CD4-positive, alpha-beta T cell treated with Interleukin-12 subunit alpha and Interleukin-12 subunit beta, for 1 hour (primary cell): ENCODE data around the gene GKN2.

Experiments
- DNase-seq: peaks from one replicate; pipeline ENCODE4 v3.0.0-alpha.2; 2020

GKN2 gene, protein sequence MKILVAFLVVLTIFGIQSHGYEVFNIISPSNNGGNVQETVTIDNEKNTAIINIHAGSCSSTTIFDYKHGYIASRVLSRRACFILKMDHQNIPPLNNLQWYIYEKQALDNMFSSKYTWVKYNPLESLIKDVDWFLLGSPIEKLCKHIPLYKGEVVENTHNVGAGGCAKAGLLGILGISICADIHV

DNA sequence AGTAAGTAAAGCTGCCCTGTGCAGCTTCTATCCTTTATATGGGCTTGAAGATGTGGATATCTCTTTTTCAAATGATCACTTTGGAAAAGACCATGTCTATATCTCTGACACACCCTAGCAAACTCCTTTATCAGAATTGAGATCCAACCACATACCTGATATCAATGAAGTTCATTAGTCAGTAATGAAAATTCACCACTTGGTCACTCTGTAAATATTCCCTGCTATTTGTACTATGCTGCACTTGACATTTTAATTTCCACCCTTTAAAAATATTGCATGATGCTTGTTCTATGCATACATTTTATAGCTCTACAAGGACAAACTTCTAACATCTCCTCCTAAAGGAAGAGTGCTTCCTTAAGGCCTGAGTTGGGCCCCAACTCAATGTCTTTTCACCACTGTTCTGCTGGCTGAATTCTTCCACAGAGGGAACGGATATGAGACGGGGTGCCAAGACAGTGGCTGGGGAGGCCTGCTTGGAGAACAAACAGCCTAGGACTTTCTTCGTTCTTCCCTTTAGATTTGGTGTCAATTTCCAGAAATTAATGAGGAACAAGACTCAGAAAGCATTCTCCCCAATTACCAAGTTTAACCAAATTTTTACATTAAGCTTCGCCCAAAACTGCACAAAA, at the start of gene GKN2:
TSS of gene GKN2 (minus strand) at position 7 of the 635 bp plus-strand sequence. CDS start 32 bp downstream, outside the sequence.
- no peak for DNase-seq

DNA sequence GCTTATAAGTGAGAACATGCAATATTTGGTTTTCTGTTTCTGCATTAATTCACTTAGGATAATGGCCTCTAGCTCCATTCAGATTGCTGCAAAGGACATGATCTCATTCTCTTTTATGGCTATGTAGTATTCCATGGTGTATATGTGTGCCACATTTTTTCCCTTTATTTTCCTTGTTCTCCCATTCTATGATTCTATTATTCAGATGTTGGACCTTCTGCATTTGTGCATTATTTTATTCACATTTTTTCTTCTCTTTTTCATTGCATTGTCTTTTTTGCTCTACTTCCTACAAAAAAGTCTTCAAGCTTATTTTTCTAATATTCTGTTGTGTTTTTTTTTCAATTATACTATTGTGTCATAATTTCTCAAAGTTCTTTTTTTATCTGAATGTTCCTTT, 49.2 kb upstream of the GKN2 start:
- no peak for DNase-seq

DNA sequence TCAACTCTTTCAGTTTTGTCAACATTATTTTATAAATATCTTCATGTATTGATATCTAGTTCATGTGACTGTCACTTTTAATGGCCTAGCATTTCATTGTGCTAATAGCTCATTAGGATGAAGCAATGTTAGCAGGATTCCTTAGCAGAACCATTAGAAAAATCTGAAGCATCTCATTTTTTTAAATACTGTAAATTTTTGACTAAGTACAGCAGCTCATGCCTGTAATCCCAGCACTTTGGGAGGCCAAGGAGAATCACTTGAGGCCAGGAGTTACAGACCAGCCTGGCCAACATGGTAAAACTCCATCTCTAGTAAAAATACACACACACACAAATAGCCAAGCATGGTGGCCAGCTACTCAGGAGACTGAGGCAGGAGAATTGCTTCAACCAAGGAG, 44.7 kb upstream of the GKN2 start:
- DNase-seq: no peak

GRCh38 chr2:68995916-68996315, 43.2 kb upstream of the GKN2 start:
- no peak for DNase-seq

- no peak for DNase-seq
These were observed 42.2 kb upstream of the GKN2 start for GRCh38 chr2:68994864-68995263.

GRCh38 chr2:68993660-68994059, 41.0 kb upstream of the GKN2 start:
- DNase-seq: no peak

GRCh38 chr2:68992933-68993332, 40.2 kb upstream of the GKN2 start:
- no peak for DNase-seq

DNA sequence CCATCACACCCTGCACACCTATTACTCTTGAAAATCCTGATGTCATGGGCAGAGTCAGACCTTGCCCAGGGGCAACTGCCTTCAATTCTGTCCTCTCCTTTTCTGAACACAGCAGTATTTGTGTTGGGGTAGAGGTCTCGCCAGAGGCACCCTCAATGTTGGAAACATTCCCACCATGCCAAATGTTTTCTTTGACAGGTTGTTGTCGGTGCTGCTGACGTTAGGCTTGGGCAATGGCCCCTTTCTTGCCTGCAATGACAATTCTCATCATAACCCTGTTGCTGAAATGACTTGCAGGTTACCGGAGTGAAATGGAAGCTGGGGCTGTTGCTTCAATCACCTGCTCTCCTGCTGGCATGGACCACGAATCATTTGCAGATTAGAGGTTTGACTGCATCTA, 39.6 kb upstream of the GKN2 start:
- no peak for DNase-seq

- DNase-seq: no peak
These were observed 36.3 kb upstream of the GKN2 start for GRCh38 chr2:68989035-68989434.

DNA sequence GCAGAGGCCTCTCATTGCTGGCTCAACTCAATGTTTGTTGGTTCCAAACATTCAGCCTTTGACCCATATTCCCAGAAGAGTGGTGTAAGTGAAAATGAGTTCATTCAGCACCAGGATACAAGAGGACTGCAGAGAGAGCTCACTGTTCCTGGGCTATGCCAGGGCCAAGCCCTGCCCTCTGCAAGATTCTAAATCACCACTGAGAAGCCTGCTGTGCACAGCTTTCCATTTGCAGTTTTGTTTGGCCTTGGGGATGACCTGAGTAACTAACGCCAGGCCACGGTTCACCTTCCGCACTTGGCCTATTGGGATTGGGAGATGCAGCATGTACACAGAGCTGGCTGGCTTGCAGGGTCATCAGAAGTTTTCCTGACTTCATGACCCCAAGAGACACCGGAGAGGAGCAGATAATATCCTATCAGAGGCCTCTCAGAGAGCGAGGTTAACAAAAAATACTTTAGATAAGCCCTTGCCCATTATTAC, 34.4 kb upstream of the GKN2 start:
- DNase-seq: no peak

DNA sequence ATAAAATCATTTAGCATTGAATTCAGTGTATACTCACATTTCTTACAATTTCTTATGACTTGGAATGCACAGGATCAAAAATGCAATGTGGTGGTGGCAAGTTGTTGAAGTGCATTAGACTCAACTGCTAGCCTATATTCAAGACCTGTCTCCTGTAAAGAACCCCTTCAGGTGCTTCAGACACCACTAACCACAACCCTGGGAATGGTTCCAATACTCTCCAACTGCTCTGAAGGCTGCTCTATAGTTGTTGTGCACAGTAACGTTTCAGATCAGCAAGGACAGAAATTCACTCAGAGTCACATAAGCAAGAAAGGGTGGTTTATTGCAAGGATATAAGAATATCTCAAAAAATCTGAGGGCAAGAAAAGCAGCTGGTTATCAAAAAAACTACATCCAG, 28.3 kb upstream of the GKN2 start:
- DNase-seq: no peak

- no peak for DNase-seq
These were observed 25.4 kb upstream of the GKN2 start for GRCh38 chr2:68978098-68978497.

- DNase-seq: no peak
These were observed 24.8 kb upstream of the GKN2 start for GRCh38 chr2:68977453-68977852.

- no peak for DNase-seq
These were observed 23.2 kb upstream of the GKN2 start for GRCh38 chr2:68975844-68976243.

DNA sequence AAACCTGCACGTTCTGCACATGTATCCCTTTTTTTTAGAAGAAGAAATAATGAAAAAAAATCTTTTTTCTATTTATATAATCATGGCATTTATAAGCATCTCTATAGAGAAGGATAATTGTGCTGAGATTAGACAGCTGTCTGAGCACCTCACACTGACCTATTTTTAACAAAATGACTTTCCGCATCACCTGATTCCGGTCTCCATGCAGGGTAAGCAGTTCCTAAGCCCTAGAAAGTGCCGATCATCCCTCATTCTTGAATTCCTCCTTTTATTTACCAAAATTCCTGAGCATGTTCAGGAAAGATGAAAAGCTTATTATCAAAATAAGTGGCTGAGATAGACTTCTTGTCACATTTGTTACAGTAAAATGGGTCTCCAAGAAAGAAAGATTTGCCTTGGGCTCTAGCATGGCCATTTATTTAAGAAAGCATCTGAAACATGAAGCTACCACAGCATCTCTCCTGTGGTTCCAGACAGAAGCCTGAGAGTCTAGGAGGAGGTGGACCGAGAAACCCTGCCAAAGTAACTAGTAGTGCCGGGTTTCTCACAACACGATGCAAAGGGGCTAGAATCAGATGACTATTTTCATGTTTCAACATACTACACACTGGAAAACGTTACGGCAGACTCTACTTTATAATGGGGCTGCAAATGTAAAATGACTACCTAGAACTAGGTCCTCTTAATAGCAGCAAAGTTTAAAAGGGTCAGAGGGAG, 22.4 kb upstream of the GKN2 start:
- no peak for DNase-seq

DNA sequence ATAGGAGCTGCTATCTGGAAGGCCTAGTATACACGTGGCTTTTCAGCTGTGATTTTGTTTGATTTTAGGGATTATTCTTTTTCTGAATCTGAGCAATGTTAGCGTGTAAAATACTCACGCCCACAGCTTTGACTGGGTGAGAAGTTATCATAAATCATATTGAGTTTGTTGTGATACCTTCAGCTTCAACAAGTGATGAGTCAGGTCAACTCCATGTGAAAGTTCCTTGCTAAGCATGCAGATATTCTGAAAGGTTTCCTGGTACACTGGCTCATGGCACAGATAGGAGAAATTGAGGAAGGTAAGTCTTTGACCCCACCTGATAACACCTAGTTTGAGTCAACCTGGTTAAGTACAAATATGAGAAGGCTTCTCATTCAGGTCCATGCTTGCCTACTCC, 21.6 kb upstream of the GKN2 start, which contains the start of gene GKN1:
TSS of gene GKN1 (plus strand) at position 386 of the 400 bp plus-strand sequence. CDS start 42 bp downstream, outside the sequence.
- DNase-seq: no peak

GRCh38 chr2:68971591-68972231, 19.0 kb upstream of the GKN2 start:
- DNase-seq: no peak

DNA sequence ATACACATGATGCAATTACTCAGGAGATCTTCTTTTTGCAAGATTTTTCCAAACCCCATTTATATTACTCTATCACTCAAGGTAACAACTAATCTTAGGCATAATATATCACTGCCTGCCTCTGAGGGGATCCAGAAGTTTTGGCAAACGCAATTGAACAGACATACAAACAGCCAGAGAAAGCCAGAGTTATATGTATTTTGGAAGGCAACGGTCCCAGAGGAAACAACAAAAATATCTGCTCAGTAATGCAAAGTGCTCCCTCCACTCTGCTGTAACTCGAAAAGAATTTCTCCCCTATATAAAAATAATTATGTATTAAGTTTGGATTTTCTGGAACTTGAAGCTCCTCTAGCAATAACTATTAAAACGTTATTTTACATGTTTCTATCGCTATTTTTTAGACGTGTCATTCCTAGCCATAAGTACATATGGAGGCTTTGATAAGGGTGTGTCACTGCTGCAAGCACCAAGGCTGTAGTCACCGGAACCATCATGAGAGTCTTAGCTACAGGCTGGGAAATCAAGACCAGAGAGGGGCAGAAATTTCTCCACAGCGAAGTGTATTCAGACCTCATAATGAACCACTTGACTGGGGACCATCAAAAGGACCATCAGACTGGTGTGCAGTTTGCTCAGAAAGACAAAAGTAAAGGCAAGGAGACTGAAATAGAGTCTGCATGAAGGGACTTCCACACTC, 18.0 kb upstream of the GKN2 start:
- DNase-seq: no peak

GRCh38 chr2:68969736-68970490, 17.2 kb upstream of the GKN2 start:
- DNase-seq: no peak

DNA sequence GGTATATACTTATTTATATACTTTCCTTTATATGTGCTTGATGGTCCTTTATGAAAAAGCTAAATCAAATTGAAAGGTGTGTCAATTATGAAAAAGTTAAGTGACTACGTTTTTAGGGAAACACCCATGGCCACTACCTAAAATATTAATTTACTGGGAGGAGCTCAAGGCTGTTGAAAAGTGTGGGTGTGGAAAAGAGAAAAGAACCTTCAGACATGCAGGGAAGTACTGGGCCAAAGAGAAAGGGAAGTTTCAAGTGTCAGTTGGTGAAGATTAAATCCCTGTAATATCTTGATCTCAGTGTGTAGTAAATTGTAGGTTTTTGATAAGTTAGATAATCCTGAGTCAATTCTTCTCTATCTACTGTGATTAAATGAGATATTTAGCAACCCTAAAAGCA, 15.5 kb upstream of the GKN2 start:
- DNase-seq: no peak

DNA sequence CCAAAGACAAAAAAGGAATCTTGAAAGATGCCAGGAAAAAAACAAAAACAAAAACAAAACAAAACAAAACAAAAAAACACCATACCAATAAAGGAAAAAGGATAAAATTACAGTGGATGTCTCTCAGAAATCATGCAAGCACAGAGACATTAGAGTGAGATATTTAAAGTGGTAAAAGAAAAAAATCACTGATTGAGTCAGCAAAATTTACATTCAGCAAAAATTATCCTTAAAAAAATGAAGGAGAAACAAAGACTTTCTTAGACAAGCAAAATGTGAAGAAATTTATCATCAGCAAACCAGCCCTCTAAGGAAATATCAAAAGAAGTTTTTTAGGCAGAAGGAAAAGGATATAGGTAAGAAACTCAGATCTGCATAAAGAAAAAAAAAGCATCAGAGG, 11.6 kb upstream of the GKN2 start:
- DNase-seq: no peak

GRCh38 chr2:68961380-68961779, 8.7 kb upstream of the GKN2 start:
- DNase-seq: no peak
